ENCODE data around the gene INPP4B.
A peak's percentile ranks its signal among the peaks of the same experiment; 100 is the strongest.

Gene INPP4B

DNA sequence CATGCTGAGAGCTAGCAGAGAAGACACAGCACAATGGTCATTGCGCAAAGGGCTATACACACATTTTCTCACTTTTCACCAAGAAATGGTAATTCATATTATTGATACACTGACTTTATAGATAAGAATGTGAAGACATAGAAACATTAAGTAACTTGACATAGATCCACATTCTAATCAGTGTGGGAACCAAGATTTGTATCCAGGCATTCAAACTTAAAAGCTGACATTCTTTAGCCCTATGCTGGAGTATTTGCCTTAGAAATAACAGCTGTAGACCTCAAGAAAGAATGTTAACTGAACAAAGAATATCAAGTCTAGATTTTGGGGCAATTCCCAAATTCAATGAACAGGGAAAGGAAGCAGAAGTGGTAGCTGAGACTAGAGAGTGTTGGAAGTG lies 824.9 kb downstream of the INPP4B start:
- no peak for DNase-seq
- Histone ChIP-seq H3K4me2 (ENCODE audit: low read length, poor library complexity, severe bottlenecking) (no peak overlapping the region), H2BK120ac (ENCODE audit: low read depth, low read length) (no peak overlapping the region), H3K36me3 (ENCODE audit: control insufficient read depth in 1 of 2, insufficient read depth in 2 of 2, low read depth in 1 of 2, low read length in 2 of 2) (no peaks in the 10 kb centered on the region), H3K27ac (ENCODE audit: low read length, poor library complexity, severe bottlenecking) (no peak overlapping the region), H3K4ac (ENCODE audit: low read depth in 1 of 2, low read length in 2 of 2) (no peak overlapping the region), H3K27me3 (ENCODE audit: control insufficient read depth in 1 of 2, insufficient read depth in 1 of 2, low read length in 2 of 2) (no peaks in the 10 kb centered on the region), H3K9ac (ENCODE audit: low read length) (no peak overlapping the region), H2AK5ac (ENCODE audit: low read length, severe bottlenecking) (no peak overlapping the region), H2BK12ac (ENCODE audit: low read length in 2 of 2) (no peak overlapping the region), H2BK5ac (ENCODE audit: low read depth, low read length, poor library complexity, severe bottlenecking) (no peak overlapping the region), H3K4me3 (ENCODE audit: insufficient read depth in 1 of 2, low read depth in 1 of 2, low read length in 2 of 2) (no peak overlapping the region), H3K79me1 (replicated peaks; ENCODE audit: low read length, poor library complexity, severe bottlenecking) (no peaks in the 10 kb centered on the region), H4K8ac (ENCODE audit: low read length) (no peak overlapping the region), H3K23ac (ENCODE audit: low read length in 2 of 2) (no peak overlapping the region), H3K9me3 (ENCODE audit: control insufficient read depth, low read length) (no peaks in the 10 kb centered on the region), H2BK15ac (ENCODE audit: low read depth, poor library complexity, severe bottlenecking) (no peak overlapping the region), H3K18ac (ENCODE audit: low read depth in 1 of 2, low read length in 2 of 2) (no peak overlapping the region), H3K4me1 (ENCODE audit: control insufficient read depth, insufficient read depth, low read depth, low read length) (peaks cover 3% of the 10 kb centered on the region), H4K91ac (ENCODE audit: low read length) (no peak overlapping the region), H3K14ac (ENCODE audit: low read length in 2 of 2) (no peak overlapping the region), H2AFZ (ENCODE audit: low read depth, low read length) (no peak overlapping the region)
- no CpG with 5 or more reads among the region's 1 CpG for WGBS

DNA sequence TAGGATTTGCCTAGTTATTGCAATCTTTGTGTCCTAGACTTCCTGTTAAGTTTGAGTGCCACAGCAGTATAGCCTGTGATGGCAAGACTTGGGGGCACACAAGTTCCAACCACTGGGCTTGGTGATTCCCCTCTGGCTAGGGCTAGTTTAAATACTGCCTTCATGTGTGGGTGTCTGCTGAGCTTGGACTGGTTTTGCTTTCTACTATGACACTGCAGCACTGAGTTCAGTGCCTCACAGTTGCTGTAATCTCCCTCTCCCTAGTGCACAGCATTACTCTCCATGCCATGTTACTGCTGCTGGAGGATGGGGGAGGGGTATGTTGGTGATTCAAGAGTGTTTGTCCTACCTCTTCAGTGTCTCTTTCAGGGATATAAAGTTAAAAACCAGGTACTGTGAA lies 830.1 kb downstream of the INPP4B start:
- Histone ChIP-seq H2BK15ac (ENCODE audit: low read depth, poor library complexity, severe bottlenecking) (no peak overlapping the region), H3K4ac (ENCODE audit: low read depth in 1 of 2, low read length in 2 of 2) (no peak overlapping the region), H3K4me1 (ENCODE audit: control insufficient read depth, insufficient read depth, low read depth, low read length) (no peaks in the 10 kb centered on the region), H3K4me2 (ENCODE audit: low read length, poor library complexity, severe bottlenecking) (no peak overlapping the region), H3K9ac (ENCODE audit: low read length) (no peak overlapping the region), H3K18ac (ENCODE audit: low read depth in 1 of 2, low read length in 2 of 2) (no peak overlapping the region), H4K91ac (ENCODE audit: low read length) (peak overlapping the region; percentile 43), H4K8ac (ENCODE audit: low read length) (no peak overlapping the region), H3K27ac (ENCODE audit: low read length, poor library complexity, severe bottlenecking) (no peak overlapping the region), H3K27me3 (ENCODE audit: control insufficient read depth in 1 of 2, insufficient read depth in 1 of 2, low read length in 2 of 2) (no peaks in the 10 kb centered on the region), H3K14ac (ENCODE audit: low read length in 2 of 2) (no peak overlapping the region), H2BK120ac (ENCODE audit: low read depth, low read length) (no peak overlapping the region), H2BK12ac (ENCODE audit: low read length in 2 of 2) (no peak overlapping the region), H3K9me3 (ENCODE audit: control insufficient read depth, low read length) (no peaks in the 10 kb centered on the region), H3K36me3 (ENCODE audit: control insufficient read depth in 1 of 2, insufficient read depth in 2 of 2, low read depth in 1 of 2, low read length in 2 of 2) (no peaks in the 10 kb centered on the region), H3K23ac (ENCODE audit: low read length in 2 of 2) (no peak overlapping the region), H2BK5ac (ENCODE audit: low read depth, low read length, poor library complexity, severe bottlenecking) (no peak overlapping the region), H2AFZ (ENCODE audit: low read depth, low read length) (no peak overlapping the region), H3K4me3 (ENCODE audit: insufficient read depth in 1 of 2, low read depth in 1 of 2, low read length in 2 of 2) (no peak overlapping the region), H2AK5ac (ENCODE audit: low read length, severe bottlenecking) (no peak overlapping the region), H3K79me1 (replicated peaks; ENCODE audit: low read length, poor library complexity, severe bottlenecking) (no peaks in the 10 kb centered on the region)
- no peak for DNase-seq

DNA sequence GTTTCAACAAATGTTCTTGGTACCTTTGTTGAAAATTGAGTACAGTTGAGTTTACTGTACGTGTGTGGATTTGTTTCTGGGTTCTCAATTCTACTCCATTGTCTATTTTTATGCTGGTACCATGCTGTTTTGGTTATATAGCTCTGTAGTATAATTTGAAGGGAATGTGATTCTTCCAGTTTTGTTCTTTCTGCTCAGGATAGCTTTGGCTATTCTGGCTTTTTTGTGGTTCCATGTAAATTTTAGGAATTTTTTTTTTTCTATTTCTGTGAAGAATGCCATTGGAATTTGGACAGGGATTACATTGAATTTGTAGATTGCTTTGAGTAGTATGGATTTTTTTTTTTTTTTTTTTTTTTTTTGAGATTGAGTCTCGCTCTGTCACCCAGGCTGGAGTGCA lies 836.4 kb downstream of the INPP4B start:
- Histone ChIP-seq H3K4ac (ENCODE audit: low read depth in 1 of 2, low read length in 2 of 2) (no peak overlapping the region), H4K8ac (ENCODE audit: low read length) (no peak overlapping the region), H2BK12ac (ENCODE audit: low read length in 2 of 2) (no peak overlapping the region), H3K4me2 (ENCODE audit: low read length, poor library complexity, severe bottlenecking) (no peak overlapping the region), H2BK5ac (ENCODE audit: low read depth, low read length, poor library complexity, severe bottlenecking) (no peak overlapping the region), H3K79me1 (replicated peaks; ENCODE audit: low read length, poor library complexity, severe bottlenecking) (no peaks in the 10 kb centered on the region), H3K27ac (ENCODE audit: low read length, poor library complexity, severe bottlenecking) (no peak overlapping the region), H3K36me3 (ENCODE audit: control insufficient read depth in 1 of 2, insufficient read depth in 2 of 2, low read depth in 1 of 2, low read length in 2 of 2) (no peaks in the 10 kb centered on the region), H2BK15ac (ENCODE audit: low read depth, poor library complexity, severe bottlenecking) (no peak overlapping the region), H3K14ac (ENCODE audit: low read length in 2 of 2) (no peak overlapping the region), H3K23ac (ENCODE audit: low read length in 2 of 2) (no peak overlapping the region), H2AK5ac (ENCODE audit: low read length, severe bottlenecking) (no peak overlapping the region), H2AFZ (ENCODE audit: low read depth, low read length) (no peak overlapping the region), H3K9me3 (ENCODE audit: control insufficient read depth, low read length) (peaks cover 13% of the 10 kb centered on the region), H3K27me3 (ENCODE audit: control insufficient read depth in 1 of 2, insufficient read depth in 1 of 2, low read length in 2 of 2) (no peaks in the 10 kb centered on the region), H4K91ac (ENCODE audit: low read length) (no peak overlapping the region), H3K4me3 (ENCODE audit: insufficient read depth in 1 of 2, low read depth in 1 of 2, low read length in 2 of 2) (no peak overlapping the region), H3K18ac (ENCODE audit: low read depth in 1 of 2, low read length in 2 of 2) (no peak overlapping the region), H2BK120ac (ENCODE audit: low read depth, low read length) (no peak overlapping the region), H3K9ac (ENCODE audit: low read length) (no peak overlapping the region), H3K4me1 (ENCODE audit: control insufficient read depth, insufficient read depth, low read depth, low read length) (no peaks in the 10 kb centered on the region)
- DNase-seq = no peak
- WGBS = 56% methylated on average over 1 of the region's 2 CpGs

- no peaks in the 10 kb centered on the region for H3K4me1 ChIP-seq (ENCODE audit: control insufficient read depth, insufficient read depth, low read depth, low read length)
- WGBS = no CpG with 5 or more reads among the region's 1 CpG
- no peak overlapping the region for H3K4me3 ChIP-seq (ENCODE audit: insufficient read depth in 1 of 2, low read depth in 1 of 2, low read length in 2 of 2)
- no peak overlapping the region for H3K4ac ChIP-seq (ENCODE audit: low read depth in 1 of 2, low read length in 2 of 2)
- H3K9ac ChIP-seq (ENCODE audit: low read length) = no peak overlapping the region
- no peak overlapping the region for H2BK15ac ChIP-seq (ENCODE audit: low read depth, poor library complexity, severe bottlenecking)
- no peaks in the 10 kb centered on the region for H3K27me3 ChIP-seq (ENCODE audit: control insufficient read depth in 1 of 2, insufficient read depth in 1 of 2, low read length in 2 of 2)
- no peak overlapping the region for H2BK12ac ChIP-seq (ENCODE audit: low read length in 2 of 2)
- no peak overlapping the region for H2BK5ac ChIP-seq (ENCODE audit: low read depth, low read length, poor library complexity, severe bottlenecking)
- H2AK5ac ChIP-seq (ENCODE audit: low read length, severe bottlenecking) = no peak overlapping the region
- no peak overlapping the region for H2AFZ ChIP-seq (ENCODE audit: low read depth, low read length)
- no peak overlapping the region for H2BK120ac ChIP-seq (ENCODE audit: low read depth, low read length)
- H3K4me2 ChIP-seq (ENCODE audit: low read length, poor library complexity, severe bottlenecking) = no peak overlapping the region
- H3K9me3 ChIP-seq (ENCODE audit: control insufficient read depth, low read length) = peaks cover 13% of the 10 kb centered on the region
- H4K91ac ChIP-seq (ENCODE audit: low read length) = no peak overlapping the region
- H4K8ac ChIP-seq (ENCODE audit: low read length) = no peak overlapping the region
- H3K36me3 ChIP-seq (ENCODE audit: control insufficient read depth in 1 of 2, insufficient read depth in 2 of 2, low read depth in 1 of 2, low read length in 2 of 2) = no peaks in the 10 kb centered on the region
- H3K18ac ChIP-seq (ENCODE audit: low read depth in 1 of 2, low read length in 2 of 2) = no peak overlapping the region
- no peak overlapping the region for H3K14ac ChIP-seq (ENCODE audit: low read length in 2 of 2)
- H3K27ac ChIP-seq (ENCODE audit: low read length, poor library complexity, severe bottlenecking) = no peak overlapping the region
- DNase-seq = no peak
- H3K79me1 ChIP-seq (replicated peaks; ENCODE audit: low read length, poor library complexity, severe bottlenecking) = no peaks in the 10 kb centered on the region
- H3K23ac ChIP-seq (ENCODE audit: low read length in 2 of 2) = no peak overlapping the region
Measured at GRCh38 chr4:142005519-142005918, 840.6 kb downstream of the INPP4B start.

All from mesenchymal stem cell (in vitro differentiated cells and primary cell).